DOHH2 (cell line): ENCODE data around the gene RNU6-7.

Source experiments
- CTCF ChIP-seq: fragments of 200-600 bp; sonication (generic); IDR thresholded peaks from one replicate; pipeline ENCODE4 v1.5.1; 2014; ENCODE audit warnings: antibody characterized with exemption, mild to moderate bottlenecking, low read depth, low read length; ENCODE audit not compliant: poor library complexity, severe bottlenecking
- EZH2phosphoT487 ChIP-seq: fragments of 200-600 bp; sonication (generic); IDR thresholded peaks from 2 replicates; pipeline ENCODE4 v1.6.1; 2017; ENCODE audit warnings: borderline replicate concordance, mild to moderate bottlenecking, antibody characterized with exemption, low read length, moderate library complexity, mixed read lengths

- TF ChIP-seq CTCF (no peak), EZH2phosphoT487 (no peak)
These were observed 32.7 kb upstream of the RNU6-7 start for GRCh38 chr14:32169191-32169590.
